OCI-LY7 (cell line): ENCODE measurements around the gene WFDC2. TPM values are rescaled to one million over a fixed set of nuclear protein-coding genes. Genes with fewer than 3 reads are reported as not detected.

ENCODE experiments used
- BruUV-seq: library from RNA; stranded (reverse); fragments of 400-500 nt; replicated peaks from 2 replicates; lab custom pipeline; 2021; lab: Mats Ljungman, UMichigan
- CTCF ChIA-PET: fragments of 300-600 bp; sonication (Branson Sonifier 250); formaldehyde crosslinking; loops from one replicate; lab custom pipeline; 2022; ENCODE audit warnings: antibody characterized with exemption; ENCODE audit not compliant: unreplicated experiment; lab: Charles Lee
- POLR2A ChIA-PET: fragments of 300-600 bp; sonication (Branson Sonifier 250); formaldehyde crosslinking; loops from one replicate; lab custom pipeline; 2022; ENCODE audit warnings: antibody characterized with exemption; lab: Charles Lee
- DNase-seq: peaks from one replicate; pipeline ENCODE4 v3.0.0-alpha.2; 2015; ENCODE audit warnings: low spot score
- H2AFZ ChIP-seq: fragments of 200-600 bp; sonication (generic), shearing (Covaris generic); 2 replicates; pipeline ENCODE4 v1.6.1; 2014; ENCODE audit warnings: mild to moderate bottlenecking, antibody characterized with exemption, low read length, moderate library complexity
- H3K27ac ChIP-seq: fragments of 200-600 bp; sonication (generic); 2 replicates; pipeline ENCODE4 v1.5.1; 2014; ENCODE audit warnings: mixed run types, low read depth, mild to moderate bottlenecking, moderate library complexity, low read length, inconsistent platforms; ENCODE audit not compliant: poor library complexity, severe bottlenecking
- H3K36me3 ChIP-seq: fragments of 200-600 bp; sonication (generic); 2 replicates; pipeline ENCODE4 v1.6.1; 2014; ENCODE audit warnings: mild to moderate bottlenecking, antibody characterized with exemption, low read length, moderate library complexity, mixed read lengths; ENCODE audit not compliant: insufficient read depth
- H3K4me1 ChIP-seq: fragments of 200-600 bp; sonication (generic); 2 replicates; pipeline ENCODE4 v1.5.1; 2014; ENCODE audit warnings: mild to moderate bottlenecking, low read length; ENCODE audit not compliant: insufficient read depth, poor library complexity, severe bottlenecking
- H3K4me2 ChIP-seq: fragments of 200-600 bp; sonication (generic); 2 replicates; pipeline ENCODE4 v1.6.1; 2014; ENCODE audit warnings: mild to moderate bottlenecking, low read length
- H3K4me3 ChIP-seq: fragments of 200-600 bp; sonication (generic); 2 replicates; pipeline ENCODE4 v1.5.1; 2014; ENCODE audit warnings: mild to moderate bottlenecking, low read depth, low read length; ENCODE audit not compliant: poor library complexity, severe bottlenecking
- H3K79me2 ChIP-seq: fragments of 200-600 bp; sonication (generic); 2 replicates; pipeline ENCODE4 v1.6.1; 2016; ENCODE audit warnings: low read depth, mild to moderate bottlenecking, low read length, moderate library complexity, mixed read lengths; ENCODE audit not compliant: insufficient read depth
- H3K9me2 ChIP-seq: fragments of 200-600 bp; sonication (generic); 2 replicates; pipeline ENCODE4 v1.6.1; 2016; ENCODE audit warnings: mild to moderate bottlenecking, low read length, mixed read lengths; ENCODE audit not compliant: insufficient read depth
- H3K9me3 ChIP-seq: fragments of 200-600 bp; sonication (generic); 2 replicates; pipeline ENCODE4 v1.6.1; 2014; ENCODE audit warnings: mild to moderate bottlenecking, mixed run types, low read length, mixed read lengths
- H4K20me1 ChIP-seq: fragments of 200-600 bp; sonication (generic); 2 replicates; pipeline ENCODE4 v1.6.1; 2014; ENCODE audit warnings: mild to moderate bottlenecking, antibody characterized with exemption, low read length, moderate library complexity, mixed read lengths; ENCODE audit not compliant: insufficient read depth
- CTCF ChIP-seq: fragments of 200-600 bp; sonication (generic); conservative IDR thresholded peaks from 2 replicates; pipeline ENCODE4 v1.5.1; 2014; ENCODE audit warnings: mild to moderate bottlenecking, antibody characterized with exemption, low read length, moderate library complexity, mixed read lengths
- EZH2phosphoT487 ChIP-seq: fragments of 200-600 bp; sonication (generic); IDR thresholded peaks from 2 replicates; pipeline ENCODE4 v1.6.1; 2018; ENCODE audit warnings: low read depth, borderline replicate concordance, mild to moderate bottlenecking, mixed run types, antibody characterized with exemption, low read length, moderate library complexity, mixed read lengths
- intact Hi-C: fragments of 100-400 bp; cut with micrococcal nuclease; formaldehyde crosslinking; loops from one replicate; pipeline ENCODE4 v1.10.0; 2022; ENCODE audit not compliant: unreplicated experiment
- total RNA-seq, 2 experiments: library from RNA; depleted of rRNA in 1 of 2; stranded (reverse); fragments of >200 nt in 1 of 2; shearing (Covaris generic) in 1 of 2; gene quantifications; 2 replicates each; pipeline ENCODE4 v1.2.3, GENCODE V29; 2014 to 2022

Gene WFDC2
- total RNA-seq, 2 experiments from 2014 or later, result 0.46 to 4.4 TPM

- H3K4me1 ChIP-seq, result peaks cover 19% of the 10 kb centered on the region
- H3K36me3 ChIP-seq, result peaks cover 72% of the 10 kb centered on the region
- intact Hi-C loops, result no loop called here
- H3K9me2 ChIP-seq, result no peaks in the 10 kb centered on the region
- no peak overlapping the region for H2AFZ ChIP-seq
- H3K27ac ChIP-seq, result no peak overlapping the region
- H3K4me3 ChIP-seq, result no peak overlapping the region
- no peaks in the 10 kb centered on the region for H4K20me1 ChIP-seq
- no peak for DNase-seq
- CTCF ChIA-PET, result no interaction called here
- TF ChIP-seq CTCF (no peak), EZH2phosphoT487 (no peak)
- POLR2A ChIA-PET, result no interaction called here
- peaks cover 7% of the 10 kb centered on the region; the same call in 1 of the 2 replicates for H3K79me2 ChIP-seq
- no peaks in the 10 kb centered on the region for H3K9me3 ChIP-seq
- H3K4me2 ChIP-seq, result no peak overlapping the region
- no TSS peak for BruUV-seq
Measured at GRCh38 chr20:45427236-45428149, 42.1 kb upstream of the WFDC2 start.

- peaks cover 64% of the 10 kb centered on the region for H3K36me3 ChIP-seq
- intact Hi-C loops, result no loop called here
- DNase-seq, result no peak
- H3K79me2 ChIP-seq, result peaks cover 11% of the 10 kb centered on the region; the same call in 1 of the 2 replicates
- BruUV-seq, result no TSS peak
- no peak overlapping the region for H3K4me2 ChIP-seq
- no peak overlapping the region for H3K27ac ChIP-seq
- TF ChIP-seq EZH2phosphoT487, result no peak
- no peak for TF ChIP-seq CTCF
- H3K4me1 ChIP-seq, result peaks cover 36% of the 10 kb centered on the region
- H4K20me1 ChIP-seq, result no peaks in the 10 kb centered on the region
- H3K4me3 ChIP-seq, result no peak overlapping the region
- no peaks in the 10 kb centered on the region for H3K9me2 ChIP-seq
- H2AFZ ChIP-seq, result no peak overlapping the region
- H3K9me3 ChIP-seq, result no peaks in the 10 kb centered on the region
- ChIA-PET POLR2A (interaction anchor here (1.0 kb wide), 1 partner anchor 10 kb away, joined by 5 read pairs; no protein-coding TSS in a partner anchor), CTCF (no interaction called here)
Measured at GRCh38 chr20:45429618-45430017, 39.9 kb upstream of the WFDC2 start.
